ENCODE results near the gene TP53.

TP53 gene

DNA sequence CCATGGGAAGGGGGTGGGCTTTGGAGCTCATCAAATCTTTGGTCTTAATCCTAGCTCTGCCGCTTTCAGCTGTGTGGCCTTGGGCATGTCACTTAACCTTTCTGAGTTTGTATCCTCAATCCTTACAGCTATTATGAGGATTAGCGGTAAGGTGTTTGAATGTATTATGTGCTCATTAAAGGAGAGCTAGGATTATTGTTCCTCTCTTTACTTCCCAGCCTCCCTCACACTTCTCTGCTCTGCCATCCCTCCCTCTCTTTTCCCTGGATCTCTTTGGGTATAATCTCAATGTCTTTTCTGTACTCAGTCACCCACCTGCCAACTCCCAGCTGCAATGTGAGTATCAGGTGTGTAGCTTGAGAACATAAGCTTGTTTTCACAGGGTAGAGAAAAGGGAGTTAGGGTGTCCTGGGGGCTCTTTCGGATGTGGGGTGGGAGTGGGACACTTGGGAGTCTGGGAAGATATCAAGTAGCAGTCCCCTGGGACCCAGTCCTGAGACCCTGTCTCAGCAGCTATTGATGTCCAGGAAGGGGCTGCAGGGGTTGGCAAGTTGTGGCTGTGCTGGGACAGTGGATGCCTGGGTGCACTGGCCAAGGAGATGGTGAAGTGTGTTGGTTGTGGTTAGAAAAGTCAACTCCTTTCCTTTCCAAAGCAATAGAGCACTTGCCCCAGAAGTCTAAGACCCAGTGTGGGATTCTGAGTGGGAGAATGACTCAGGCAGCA is 19.5 kb upstream of the TP53 start:
- no peak for DNase-seq

DNA sequence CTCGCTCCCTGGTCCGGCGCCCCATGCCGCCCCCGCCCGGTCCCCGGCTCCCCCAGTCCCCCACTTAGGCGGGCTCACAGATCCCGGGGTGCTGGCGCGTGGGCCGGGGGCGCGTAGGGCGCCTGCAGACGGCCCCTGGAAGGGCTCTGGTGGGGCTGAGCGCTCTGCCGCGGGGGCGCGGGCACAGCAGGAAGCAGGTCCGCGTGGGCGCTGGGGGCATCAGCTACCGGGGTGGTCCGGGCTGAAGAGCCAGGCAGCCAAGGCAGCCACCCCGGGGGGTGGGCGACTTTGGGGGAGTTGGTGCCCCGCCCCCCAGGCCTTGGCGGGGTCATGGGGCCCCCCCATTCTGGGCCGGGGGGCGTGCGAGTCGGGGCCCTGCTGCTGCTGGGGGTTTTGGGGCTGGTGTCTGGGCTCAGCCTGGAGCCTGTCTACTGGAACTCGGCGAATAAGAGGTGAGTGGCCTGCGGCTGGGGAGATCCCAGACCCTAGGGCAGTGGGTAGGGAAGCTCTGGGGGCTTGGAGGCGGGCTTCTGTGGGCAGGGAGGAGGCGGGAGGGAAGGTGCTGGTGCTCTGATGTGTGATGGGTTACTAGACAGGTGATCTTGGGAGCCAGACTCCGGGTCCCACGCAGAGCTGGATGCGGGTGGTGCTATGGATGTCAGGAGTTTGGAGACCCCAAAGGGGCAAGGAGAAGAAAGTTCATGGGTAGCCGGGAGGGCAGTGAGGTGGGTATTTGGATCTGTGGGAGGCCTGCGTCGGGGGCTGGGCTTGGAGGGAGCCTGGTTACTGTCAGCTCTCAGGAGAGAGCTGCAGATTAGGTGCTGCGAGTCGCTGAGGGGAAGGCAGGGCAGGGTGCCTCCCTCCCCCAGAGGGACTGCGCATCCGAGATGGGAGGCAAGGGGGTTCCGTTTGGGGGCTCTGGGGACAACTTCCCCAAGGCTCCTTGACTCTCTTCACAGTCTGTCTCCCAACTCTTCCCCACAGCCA is 18.3 kb upstream of the TP53 start:
- no peak for DNase-seq

DNA sequence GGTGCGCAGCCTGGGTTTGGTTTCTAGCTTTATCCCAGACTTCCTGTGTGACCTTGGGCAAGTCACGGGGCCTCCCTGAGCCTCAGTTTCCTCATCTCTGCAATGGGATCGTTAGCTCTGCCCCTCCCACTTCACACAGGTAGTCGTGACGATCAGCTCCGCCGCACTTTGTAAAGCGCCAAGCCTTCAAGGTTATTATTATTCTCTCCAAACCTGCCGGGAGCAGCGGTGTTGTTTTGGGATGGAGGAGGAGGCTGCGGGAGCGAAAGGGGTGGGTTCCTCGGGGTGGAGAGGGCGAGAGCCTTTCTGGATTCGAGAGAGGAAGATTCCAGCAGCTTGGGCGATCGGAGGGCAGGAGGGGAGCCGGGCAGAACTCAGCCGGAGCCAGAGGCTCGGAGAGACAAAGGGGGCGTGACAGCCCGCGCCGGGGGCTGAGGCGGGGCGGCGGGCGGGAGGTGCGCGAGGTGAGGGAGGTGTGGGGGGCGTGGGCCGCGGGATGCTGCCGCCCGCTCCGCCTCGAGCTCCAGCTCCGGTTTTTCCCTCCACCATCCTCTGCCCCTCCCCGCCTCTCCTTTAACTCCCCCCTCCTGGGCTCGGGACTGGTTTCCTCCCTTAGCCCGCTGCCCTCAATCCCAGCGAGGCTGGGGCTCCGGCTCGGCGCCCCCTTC is 17.4 kb upstream of the TP53 start, which contains the start of gene EFNB3:
Gene EFNB3 (plus strand): TSS at position 602 of the 668 bp plus-strand sequence. CDS start 397 bp downstream, outside the sequence.
- peak; percentile 8 for DNase-seq

DNA sequence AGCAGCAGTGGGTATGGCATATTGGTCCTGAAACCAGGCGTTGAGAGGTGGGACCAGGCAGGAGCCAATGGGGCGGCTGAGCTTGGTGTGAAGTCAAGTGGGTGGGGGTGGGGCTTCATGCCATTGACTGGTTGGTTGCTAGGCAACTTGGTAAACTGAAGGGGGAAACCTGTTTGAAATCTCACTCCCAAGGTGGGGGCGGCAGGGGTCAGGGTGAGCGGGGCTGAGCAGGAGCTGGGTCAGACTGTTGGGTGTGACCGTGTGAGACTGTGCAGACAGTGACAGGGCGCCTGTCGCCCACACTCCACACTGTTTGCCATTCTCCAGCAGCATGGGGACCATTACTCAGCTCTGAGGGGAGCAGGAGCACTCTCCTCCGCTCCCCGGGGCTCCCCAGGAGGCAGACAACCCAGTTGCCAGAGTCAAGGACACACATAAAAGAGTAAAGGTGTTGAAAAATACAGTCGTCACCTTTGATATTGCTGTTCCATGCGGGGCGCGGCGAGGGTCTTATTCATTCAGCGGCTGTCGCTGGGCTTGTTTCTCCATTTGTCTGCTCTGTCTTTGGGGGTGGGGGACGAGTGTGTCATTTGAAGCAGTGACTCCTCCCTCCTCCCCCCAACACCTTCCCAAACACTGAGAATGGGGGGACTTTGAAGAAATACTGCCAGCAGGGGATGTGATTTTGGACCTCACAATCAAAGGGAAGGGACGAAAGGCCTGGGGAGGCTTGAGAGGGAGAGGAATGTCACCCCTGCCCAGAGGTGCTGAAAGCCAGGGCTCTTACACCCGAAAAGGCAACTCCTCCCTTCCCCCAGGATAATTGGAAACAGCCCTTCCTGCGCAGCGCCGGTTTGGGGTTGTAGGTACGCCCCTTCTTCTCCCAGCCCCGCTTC is 16.5 kb upstream of the TP53 start:
- no peak for DNase-seq

DNA sequence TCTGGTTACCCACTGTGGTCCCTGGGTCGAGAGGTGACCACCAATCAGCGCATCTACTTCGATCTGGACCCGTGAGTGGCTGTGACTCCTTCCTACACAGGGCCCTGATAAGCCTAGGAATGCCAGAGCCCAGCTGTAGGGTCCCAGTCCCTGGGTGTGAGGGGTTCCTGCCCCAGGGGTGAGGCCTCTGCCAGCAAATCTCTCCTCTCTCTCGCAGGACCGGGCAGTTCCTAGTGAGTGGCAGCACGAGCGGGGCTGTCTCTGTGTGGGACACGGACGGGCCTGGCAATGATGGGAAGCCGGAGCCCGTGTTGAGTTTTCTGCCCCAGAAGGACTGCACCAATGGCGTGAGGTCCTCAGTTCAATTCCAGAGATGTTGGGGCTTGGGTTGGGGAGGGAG is 15.5 kb upstream of the TP53 start:
- no peak for DNase-seq

DNA sequence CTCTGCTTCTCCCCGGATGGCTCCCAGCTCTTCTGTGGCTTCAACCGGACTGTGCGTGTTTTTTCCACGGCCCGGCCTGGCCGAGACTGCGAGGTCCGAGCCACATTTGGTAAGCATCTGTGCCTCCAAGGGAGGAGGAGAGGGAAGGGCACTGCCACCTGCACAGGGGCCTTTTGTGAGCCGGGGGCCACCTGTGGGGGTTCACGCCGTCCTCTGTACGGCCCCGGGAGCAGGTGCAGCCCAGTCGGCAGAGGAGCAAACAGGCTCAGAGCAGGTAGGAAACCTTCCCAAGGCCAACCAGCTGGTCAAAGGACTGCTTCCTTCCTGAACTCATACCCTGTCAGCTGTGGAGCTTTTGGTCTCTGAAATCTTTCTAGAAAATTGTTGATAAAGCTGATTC is 14.4 kb upstream of the TP53 start:
- DNase-seq = no peak

DNA sequence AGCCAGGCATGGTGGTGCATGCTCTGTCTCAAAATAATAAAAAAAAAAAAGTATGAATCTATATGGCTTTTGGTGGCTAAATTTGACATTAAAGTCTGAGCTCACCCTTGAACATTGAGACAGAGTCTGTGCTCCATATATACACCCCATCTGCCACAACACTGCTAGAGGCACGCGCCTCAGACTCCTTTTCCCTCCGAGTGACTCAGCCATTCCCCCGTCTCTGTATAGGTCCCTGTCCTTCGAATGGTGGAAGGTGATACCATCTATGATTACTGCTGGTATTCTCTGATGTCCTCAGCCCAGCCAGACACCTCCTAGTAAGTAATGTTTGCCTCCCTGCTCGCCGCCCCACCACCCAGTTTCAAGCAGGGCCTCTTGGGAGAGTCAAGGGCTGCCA is 13.2 kb upstream of the TP53 start:
- DNase-seq = no peak

DNA sequence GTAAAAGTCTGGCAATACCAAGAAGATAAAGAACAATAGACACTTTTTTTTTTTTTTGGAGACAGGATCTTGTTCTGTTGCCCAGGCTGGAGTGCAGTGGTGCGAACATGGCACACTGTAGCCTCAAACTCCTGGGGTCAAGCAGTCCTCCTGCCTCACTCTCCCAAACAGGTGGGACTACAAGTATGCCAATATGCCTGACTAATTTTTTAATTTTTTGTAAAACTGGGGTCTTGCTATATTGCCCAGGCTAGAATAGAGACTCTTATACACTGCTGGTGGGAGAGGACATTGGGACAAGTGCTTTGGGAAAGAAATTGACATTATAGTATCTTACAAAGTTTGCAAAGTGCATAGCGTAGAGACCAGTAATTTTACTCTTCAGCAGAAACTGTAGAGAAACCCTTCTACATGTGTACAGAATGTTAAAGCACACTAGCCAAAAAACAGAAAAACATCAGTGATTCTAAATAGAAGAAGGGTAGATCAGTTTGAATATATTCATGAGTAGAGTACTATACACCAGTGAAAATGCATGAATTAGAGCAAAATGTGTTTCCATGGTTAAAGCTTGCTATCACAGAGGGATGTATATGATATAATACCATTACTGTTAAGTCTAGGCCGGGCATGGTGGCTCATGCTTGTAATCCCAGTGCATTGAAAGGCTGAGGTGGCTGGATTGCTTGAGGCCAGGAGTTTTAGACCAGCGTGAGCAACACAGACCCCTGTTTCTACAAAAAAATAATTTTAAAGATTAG is 10.7 kb upstream of the TP53 start:
- DNase-seq = no peak

DNA sequence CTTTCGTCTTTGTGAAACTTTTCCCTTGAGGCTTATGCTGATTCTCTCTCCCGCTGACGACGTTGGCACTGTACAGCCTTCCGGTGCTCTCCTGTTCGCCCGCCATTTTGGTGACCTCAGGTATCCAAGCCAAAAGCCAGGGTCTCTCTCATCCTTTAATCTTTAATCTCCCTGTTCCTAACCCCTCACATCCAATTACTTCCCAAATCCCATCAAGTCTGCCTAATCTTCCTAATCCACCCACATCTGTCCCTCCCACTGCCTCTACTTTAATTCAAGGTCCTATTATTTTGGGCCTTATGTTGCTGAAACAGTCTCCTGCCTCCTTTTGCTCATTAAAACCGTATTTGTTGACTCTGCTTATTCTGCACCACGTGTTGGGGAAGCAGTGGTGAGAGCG is 8.3 kb upstream of the TP53 start:
- DNase-seq = no peak

DNA sequence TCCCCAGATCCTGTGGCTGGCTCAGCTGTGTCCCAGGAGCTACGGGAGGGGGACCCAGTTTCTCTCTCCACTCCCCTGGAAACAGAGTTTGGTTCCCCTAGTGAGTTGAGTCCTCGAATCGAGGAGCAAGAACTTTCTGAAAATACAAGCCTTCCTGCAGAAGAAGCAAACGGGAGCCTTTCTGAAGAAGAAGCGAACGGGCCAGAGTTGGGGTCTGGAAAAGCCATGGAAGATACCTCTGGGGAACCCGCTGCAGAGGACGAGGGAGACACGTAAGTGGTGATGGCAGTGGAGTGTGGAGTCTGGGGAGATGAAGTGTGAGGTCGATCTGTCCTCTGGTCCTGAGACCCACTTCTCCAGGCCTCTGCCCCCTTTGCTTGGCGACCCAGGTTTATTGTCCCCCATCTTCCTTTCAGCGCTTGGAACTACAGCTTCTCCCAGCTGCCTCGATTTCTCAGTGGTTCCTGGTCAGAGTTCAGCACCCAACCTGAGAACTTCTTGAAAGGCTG is 1.6 kb upstream of the TP53 start:
- DNase-seq = no peak

DNA sequence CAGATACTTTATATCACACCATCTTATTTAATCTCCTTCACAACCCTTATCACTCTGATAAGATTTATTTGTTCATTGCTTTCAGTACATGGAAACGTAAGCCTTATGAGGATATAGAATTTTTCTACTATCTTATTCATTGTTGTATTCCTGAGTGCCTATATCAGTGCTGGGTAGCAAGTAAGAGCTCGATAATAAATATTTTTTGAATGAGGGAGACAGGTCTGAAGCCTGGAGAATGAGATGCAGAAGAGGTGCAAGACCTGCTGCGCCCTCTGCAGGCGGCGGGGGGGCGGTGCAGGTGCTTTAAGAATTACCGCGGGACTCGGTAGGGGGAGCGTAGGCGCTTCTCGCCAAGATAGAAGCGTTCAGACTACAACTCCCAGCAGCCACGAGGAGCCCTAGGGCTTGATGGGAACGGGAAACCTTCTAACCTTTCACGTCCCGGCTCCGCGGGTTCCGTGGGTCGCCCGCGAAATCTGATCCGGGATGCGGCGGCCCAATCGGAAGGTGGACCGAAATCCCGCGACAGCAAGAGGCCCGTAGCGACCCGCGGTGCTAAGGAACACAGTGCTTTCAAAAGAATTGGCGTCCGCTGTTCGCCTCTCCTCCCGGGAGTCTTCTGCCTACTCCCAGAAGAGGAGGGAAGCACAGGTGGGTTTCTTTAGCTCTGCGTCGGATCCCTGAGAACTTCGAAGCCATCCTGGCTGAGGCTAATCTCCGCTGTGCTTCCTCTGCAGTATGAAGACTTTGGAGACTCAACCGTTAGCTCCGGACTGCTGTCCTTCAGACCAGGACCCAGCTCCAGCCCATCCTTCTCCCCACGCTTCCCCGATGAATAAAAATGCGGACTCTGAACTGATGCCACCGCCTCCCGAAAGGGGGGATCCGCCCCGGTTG is 868 bp upstream of the TP53 start, which contains the start of gene WRAP53:
Gene WRAP53 (plus strand): TSS at position 570 of the 900 bp plus-strand sequence. CDS start 172 bp downstream, at position 742.
- DNase-seq = peak; percentile 96

DNA sequence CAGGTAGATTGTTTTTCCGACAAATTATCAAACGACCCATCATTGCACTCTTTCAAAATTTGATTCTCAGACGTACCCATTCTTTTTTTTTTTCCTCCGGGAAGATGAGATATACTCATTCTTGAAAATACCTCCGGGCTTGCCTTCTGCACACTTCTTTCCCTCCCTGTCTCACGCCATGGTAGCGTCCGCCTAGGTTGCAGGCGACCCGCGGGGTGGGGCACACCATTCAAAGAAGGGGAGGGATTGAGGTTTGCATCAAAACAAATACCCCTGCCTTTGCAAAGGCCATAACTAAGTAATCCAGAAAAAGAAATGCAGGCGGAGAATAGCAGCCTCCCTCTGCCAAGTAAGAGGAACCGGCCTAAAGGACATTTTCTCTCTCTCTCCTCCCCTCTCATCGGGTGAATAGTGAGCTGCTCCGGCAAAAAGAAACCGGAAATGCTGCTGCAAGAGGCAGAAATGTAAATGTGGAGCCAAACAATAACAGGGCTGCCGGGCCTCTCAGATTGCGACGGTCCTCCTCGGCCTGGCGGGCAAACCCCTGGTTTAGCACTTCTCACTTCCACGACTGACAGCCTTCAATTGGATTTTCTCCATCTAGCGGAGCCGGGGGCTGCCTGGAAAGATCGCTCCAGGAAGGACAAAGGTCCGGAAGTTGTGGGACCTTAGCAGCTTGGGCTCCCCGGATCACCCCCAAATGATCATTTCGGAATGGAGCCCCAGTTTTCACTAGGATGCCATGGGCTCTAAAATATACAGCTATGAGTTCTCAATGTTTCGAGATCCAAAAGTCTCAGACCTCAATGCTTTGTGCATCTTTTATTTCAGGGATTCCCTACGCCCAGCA is 843 bp downstream of the TP53 start:
- DNase-seq = peak; percentile 81

DNA sequence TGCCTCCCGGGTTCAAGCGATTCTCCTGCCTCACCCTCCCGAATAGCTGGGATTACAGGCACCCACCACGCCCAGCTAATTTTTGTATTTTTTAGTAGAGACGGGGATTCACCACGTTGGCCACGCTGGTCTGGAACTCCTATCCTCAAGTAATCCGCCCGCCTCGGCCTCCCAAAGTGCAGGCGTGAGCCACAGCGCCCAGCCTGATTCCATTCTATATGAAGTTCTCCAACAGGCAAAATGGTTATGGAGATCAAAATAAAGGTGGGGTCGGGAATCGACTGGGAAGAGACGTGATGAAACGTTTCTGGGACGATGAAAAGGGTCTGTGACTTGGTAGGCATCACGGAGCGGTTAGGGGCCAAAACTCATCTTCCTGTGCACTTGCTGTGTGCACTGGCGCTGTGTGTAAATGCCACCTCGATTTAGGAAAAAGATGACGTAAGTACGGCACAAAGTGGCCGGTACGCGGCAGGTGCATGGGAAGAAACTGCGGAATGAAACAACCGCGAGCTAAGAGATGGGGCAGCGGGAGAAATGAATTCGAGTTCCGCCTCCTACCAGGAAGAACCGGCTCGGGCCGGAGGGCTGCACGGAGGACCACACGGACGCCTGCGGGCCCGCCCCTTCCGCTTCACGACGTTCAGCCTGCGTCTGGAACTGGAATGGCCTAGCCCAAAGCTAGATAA is 1.6 kb downstream of the TP53 start:
- DNase-seq = peak; percentile 90

DNA sequence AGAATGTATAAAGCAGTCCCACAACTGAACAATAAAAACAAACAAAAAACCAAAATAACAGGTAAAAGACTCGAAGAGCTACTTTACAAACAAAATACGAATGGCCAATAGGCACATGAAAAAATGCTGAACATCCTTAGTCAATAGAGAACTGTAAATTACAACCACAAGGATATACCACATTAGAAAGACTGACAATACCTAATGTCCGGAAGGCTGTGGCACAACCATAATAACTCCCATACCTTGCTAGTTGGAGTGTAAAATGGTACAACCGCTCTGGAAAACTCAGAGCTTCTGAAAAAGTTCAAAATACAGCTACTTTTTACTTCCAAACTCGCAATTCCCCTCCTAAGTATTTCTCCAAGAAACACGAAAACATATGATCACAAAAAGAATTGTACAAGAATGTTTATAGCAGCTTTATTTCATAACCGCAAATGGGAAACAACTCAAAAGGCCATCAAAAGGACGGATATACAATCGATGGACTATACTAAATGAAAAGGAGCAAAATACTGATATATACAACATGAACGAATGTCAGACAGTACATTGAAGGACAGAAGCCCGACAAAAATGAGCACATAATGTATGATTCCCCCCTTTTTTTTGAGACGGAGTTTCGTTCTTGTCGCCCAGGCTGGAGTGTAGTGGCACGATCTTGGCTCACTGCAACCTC is 2.3 kb downstream of the TP53 start:
- no peak for DNase-seq

DNA sequence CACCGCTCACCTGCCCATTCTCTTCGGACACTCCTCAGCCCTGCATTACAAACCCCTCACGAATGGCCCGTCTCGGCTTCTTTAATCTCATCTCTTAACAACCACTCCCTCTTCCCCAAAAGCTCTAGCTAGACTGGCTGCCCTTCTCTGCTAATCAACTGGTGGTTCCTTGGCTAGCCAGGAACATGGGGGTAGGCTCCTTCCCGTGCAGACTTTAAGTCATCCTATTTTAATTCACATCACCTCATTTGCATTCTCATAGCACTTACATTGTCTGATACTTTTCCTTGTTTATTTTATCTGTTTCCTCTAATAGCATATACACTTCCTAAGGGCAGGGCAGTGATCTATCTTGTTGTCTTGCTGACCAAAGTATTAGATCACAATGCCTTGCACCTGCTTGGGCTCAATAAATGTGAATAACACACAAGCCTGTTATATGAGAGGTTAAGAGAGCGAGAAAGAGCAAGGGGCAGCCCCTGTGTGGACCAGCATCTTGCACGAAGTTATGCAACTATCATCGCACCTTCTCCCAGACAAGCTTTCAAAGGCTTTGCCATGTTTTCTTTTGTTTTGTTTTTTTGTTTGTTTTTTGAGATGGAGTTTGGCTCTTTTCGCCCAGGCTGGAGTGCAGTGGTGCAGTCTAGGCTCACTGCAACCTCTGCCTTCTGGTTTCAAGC is 9.8 kb downstream of the TP53 start:
- no peak for DNase-seq

DNA sequence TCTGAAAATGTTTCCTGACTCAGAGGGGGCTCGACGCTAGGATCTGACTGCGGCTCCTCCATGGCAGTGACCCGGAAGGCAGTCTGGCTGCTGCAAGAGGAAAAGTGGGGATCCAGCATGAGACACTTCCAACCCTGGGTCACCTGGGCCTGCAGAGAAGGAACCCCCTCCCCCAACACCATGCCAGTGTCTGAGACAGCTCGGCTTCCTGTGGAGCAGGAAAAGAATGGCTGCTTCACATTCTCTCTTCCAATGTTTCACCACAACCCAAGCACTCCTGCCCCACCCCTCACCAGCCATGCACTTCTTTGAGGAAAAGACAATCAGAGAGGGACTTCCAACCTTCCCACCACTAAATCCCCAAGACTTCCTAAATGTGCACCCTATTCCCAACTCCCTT is 10.8 kb downstream of the TP53 start:
- no peak for DNase-seq

DNA sequence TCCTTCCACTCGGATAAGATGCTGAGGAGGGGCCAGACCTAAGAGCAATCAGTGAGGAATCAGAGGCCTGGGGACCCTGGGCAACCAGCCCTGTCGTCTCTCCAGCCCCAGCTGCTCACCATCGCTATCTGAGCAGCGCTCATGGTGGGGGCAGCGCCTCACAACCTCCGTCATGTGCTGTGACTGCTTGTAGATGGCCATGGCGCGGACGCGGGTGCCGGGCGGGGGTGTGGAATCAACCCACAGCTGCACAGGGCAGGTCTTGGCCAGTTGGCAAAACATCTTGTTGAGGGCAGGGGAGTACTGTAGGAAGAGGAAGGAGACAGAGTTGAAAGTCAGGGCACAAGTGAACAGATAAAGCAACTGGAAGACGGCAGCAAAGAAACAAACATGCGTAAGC is 12.4 kb downstream of the TP53 start:
- DNase-seq = no peak

Measured in CD4-positive, alpha-beta T cell treated with Interleukin-6 for 4 hours (primary cell).